Stimulated activated CD8-positive, alpha-beta memory T cell treated with anti-CD3 and anti-CD28 coated beads, Interleukin-12 subunit alpha, Interleukin-12 subunit beta, amount 100 ng/mL, for 4 hours (primary cell): ENCODE results near the gene SPDYE6.
"Not testable (repeated sequence)": the region's sequence is repeated elsewhere in the genome, so short reads cannot be mapped to it uniquely, and the experiment has no call there.

Experiments used
- DNase-seq: peaks from one replicate; pipeline ENCODE4 v3.0.0-alpha.2; 2020; ENCODE audit warnings: low read depth

SPDYE6 gene

GRCh38 chr7:102317231-102318059, 38.8 kb downstream of the SPDYE6 start:
- DNase-seq: no peak

DNA sequence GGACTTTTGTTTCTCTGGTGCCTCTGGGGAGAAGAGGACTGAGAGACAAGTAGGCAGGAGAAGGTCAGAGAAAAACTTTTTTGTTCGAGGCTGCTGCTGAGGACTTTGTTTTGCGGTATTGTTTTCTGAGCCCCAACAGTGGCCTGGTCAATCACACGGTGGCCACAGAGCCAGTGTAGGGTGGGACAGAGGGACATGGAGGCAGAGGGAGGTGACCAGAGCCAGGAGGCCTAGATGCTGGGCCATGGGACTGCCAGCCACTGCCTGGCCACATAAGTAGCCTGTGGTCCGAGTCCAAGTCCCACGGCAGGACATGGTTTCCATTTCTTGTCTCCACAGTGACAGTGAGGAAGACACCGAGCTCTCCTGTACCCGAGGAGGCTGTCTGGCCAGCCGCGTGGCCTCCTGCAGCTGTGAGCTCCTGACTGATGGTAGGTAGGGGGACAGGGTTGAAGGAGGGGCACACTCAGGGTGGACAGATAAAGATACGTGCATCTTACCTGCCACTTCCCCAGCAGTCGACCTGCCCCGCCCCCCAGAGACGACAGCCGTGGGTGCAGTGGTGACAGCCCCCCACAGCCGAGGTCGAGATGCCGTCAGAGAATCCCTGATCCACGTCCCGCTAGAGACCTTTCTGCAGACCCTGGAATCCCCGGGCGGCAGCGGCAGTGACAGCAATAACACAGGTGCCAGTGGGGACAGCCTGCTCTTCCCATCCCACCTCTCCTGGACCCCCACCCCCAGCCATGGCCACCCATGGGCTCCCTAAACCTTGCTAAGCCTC, 42.1 kb downstream of the SPDYE6 start:
- DNase-seq: no peak

DNA sequence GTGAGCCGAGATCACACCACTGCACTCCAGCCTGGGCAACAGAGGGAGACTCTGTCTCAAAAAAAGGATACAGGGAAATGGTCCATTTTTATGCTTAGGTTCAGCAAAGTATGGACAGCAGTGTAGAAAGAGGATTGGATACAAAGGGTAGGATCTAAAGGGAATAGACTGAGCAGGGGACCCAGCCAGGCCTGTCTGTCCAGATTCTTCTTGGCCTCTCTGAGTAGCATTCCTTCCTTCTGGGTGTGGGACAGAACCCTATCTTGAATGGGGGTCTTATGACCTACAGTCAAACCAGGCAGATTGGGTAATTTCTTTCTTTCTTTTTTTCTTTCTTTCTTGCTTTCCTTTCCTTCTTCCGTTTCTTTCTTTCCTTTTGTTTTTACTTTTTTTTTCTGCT, 43.9 kb downstream of the SPDYE6 start:
- no peak for DNase-seq

DNA sequence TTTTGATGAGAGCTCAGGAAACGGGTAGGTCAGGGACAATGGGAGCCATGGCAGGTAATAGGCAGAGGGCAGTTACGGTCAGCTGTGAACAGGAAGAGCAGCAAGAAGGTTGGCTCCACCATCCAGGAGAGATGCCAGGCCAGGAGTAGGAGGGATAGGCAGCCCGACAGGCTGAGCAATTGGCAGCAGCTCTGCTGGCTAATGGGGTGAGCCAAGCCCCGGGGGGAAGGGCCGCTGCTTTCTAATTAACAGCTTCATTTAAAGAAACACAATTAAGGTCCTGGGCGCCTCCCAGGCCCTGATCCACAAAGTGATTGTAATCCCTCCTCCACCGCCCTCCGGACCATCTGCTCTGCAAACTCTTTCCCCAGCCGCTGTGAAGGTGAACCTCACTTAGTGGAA, 45.8 kb downstream of the SPDYE6 start:
- no peak for DNase-seq

DNA sequence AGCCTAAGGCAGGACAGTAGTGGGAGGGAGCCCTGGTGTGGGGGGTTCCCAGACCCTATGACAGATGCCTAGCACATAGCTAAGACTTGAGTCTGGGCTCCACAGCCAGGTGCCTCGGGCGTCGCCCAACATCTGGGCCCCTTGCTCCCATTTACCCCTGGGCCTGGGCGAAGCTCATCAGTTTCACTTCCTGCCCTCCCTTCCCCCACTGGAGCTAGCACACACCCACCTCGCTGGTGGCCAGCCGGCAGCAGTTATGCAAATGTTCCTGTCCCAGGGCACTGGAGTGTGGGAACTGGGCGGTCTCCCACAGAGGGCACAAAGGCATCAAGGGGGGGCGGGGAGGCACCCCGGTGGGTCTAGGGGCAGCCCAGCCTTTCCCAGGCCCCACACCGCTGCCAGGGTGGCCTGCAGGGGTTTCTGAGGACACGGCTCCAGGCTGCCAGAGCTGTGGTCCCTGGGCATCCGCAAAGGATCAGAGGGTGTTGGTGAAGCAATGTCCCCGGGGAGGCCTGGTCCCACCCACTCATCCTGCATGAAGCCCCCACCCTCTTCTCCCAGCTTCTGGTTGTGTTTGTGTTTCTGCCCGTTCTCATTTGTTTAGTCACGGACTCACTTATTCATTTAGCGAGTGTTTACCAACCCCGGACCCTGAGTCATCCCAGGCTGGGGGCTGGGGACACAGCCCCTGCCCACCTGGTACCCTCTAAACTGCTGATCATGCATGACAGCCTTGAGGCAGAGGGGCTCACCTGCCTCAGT, 49.1 kb downstream of the SPDYE6 start:
- DNase-seq: no peak

DNA sequence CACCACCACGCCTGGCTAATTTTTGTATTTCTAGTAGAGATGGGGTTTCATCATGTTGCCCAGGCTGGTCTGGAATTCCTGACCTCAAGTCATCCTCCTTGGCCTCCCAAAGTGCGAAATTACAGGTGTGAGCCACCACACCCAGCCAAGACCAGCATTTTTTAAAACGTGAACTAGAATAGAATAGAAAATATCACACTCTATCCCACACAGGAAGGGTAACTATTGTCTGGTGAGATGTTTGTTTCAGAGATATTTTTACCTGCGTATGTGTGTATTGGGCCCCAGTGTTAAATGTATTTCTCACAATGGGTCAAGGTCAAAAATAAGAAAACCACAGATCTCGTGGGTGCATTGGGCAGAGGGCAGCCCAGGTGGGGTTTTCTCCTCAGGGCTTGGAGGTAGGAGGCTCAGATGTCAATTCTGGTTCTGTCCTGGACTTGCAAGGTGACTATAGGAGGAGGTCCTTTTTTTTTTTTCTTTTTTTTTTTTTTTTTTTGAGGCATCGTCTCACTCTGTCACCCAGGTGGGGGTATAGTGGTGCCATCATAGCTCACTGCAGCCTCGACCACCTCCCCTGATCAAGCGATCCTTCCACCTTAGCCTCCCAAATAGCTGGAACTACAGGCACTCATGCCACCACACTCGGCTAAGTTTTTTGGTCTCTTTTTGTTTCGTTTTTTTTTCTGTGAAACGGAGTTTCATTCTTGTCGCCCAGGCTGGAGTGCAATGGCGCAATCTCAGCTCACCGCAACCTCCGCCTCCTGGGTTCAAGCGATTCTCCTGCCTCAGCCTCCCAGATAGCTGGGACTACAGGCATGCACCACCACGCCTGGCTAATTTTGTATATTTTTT, 50.6 kb downstream of the SPDYE6 start:
- DNase-seq: no peak

- DNase-seq: no peak
These were observed 51.6 kb downstream of the SPDYE6 start for GRCh38 chr7:102304668-102305067.

GRCh38 chr7:102303669-102304422, 52.4 kb downstream of the SPDYE6 start:
- no peak for DNase-seq

GRCh38 chr7:102302025-102302424, 54.2 kb downstream of the SPDYE6 start:
- DNase-seq: no peak

GRCh38 chr7:102301367-102301766, 54.9 kb downstream of the SPDYE6 start:
- not testable (repeated sequence) for DNase-seq

- no peak for DNase-seq
These were observed 55.5 kb downstream of the SPDYE6 start for GRCh38 chr7:102300643-102301221.

DNA sequence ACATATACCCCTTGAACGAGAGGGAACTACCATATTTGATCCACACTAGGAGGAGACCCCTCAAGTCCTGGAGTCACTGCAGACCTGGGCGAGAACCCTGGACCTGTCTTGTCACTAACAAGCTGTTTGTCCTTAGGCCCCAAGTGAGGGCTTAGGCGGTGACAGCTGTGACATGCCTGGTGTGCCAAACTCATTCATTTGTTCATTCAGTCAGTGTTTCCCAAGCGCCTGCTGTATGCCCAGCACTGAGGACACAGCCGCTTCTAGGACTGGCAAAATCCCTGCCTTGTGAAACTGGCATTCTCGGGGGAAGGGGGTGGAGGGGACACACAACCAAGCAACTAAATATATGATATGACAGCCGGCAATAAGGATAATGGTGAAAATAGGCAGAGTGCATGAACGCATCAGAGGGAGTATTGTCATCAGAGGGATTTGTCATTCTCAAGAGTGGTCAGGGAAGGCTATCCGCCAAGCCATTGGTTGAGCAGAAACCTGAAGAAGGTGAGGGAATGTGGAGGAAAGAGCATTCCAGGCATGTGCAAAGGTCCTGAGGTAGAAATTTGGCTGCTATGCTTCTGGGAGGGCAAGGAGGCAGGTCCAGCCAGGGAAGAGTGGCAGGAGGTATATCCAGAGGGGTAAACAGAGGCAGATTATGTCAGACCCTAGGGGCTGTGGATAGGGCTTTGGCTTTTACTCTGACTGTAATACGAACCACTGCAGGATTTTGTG, 58.6 kb downstream of the SPDYE6 start:
- no peak for DNase-seq

DNA sequence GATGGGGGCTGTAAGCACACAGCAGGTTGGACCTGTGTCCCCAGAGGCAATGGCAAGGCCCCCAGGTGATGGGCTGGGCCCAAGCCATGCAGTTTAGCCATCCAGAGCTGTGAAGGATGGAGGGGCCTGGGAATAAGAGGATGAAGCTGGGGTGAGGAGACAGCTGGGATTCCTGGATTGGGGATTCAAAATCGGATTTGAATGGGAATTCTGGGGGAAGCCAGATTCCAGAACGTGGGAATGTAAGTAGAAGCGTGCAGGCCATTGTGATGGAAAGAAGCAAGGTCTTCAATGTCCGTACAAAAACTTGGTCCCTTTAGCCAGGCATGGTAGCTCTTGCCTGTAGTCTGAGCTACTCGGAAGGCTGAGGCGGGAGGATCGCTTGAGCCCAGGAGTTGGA, 59.7 kb downstream of the SPDYE6 start:
- no peak for DNase-seq

DNA sequence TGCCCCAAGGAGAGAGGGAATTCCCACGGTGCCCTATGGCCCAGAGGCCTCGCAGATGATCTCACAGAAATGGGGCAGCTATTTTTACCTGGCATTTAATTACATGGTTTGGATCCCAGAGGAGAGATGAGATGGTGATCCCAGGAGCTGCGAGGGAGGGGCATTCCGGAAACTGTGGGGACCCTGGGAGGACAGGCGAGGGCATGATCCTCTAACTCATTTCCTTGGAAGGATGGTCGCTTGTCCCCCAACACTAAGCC, 60.1 kb downstream of the SPDYE6 start:
- DNase-seq: no peak
